ENCODE data around the gene KHNYN. TPM values are rescaled to one million over a fixed set of nuclear protein-coding genes. Genes with fewer than 3 reads are reported as not detected.

Gene KHNYN
- total and polyA plus RNA-seq, 2 of the 8 experiments (the other 6 are each of a cell fraction or from before 2014, with no cell fraction given) = 7.6 to 22.3 TPM

GRCh38 chr14:24409192-24409591 is 20.6 kb upstream of the KHNYN start:
- 91% methylated on average over 6 of the region's 6 CpGs; no CpG with 5 or more reads in 1 of the 2 experiments for WGBS, 2 experiments (ENCODE audit: extremely low coverage in 1 of 2, insufficient coverage in 1 of 2, insufficient read length in 1 of 2, insufficient replicate concordance in 2 of 2, low coverage in 1 of 2, low lambda C conversion rate in 2 of 2, missing lambda C conversion rate in 1 of 2)
- no peaks in the 10 kb centered on the region for H3K4me1 ChIP-seq (replicated peaks in 1 of 4; ENCODE audit: control insufficient read depth in 3 of 4, insufficient read depth in 4 of 4, low read length in 3 of 4)
- H3K9me3 ChIP-seq (ENCODE audit: insufficient read depth in 2 of 2, low read depth in 1 of 2, low read length in 1 of 2) = no peaks in the 10 kb centered on the region
- H2BK15ac ChIP-seq (ENCODE audit: low read length) = no peak overlapping the region
- TF ChIP-seq, protein P1, sequence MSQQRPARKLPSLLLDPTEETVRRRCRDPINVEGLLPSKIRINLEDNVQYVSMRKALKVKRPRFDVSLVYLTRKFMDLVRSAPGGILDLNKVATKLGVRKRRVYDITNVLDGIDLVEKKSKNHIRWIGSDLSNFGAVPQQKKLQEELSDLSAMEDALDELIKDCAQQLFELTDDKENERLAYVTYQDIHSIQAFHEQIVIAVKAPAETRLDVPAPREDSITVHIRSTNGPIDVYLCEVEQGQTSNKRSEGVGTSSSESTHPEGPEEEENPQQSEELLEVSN (IDR thresholded peaks at IDR 0.05) = no peak
- TF ChIP-seq TBP (IDR thresholded peaks at IDR 0.05; ENCODE audit: low read depth, low read length) (no peak), TAF7 (optimal IDR thresholded peaks at IDR 0.05; ENCODE audit: borderline replicate concordance, low read depth, low read length) (no peak), POU5F1 (IDR thresholded peaks at IDR 0.05; ENCODE audit: low read depth, low read length) (no peak), CBX8 (IDR thresholded peaks at IDR 0.05; ENCODE audit: borderline replicate concordance, low read depth, low read length) (no peak), MAFK (IDR thresholded peaks at IDR 0.05; ENCODE audit: low read depth, low read length) (no peak), ZNF274 (IDR thresholded peaks at IDR 0.05; ENCODE audit: borderline replicate concordance, extremely low read depth, low read length) (no peak), RBBP5 (IDR thresholded peaks at IDR 0.05; ENCODE audit: borderline replicate concordance, low read depth, low read length) (no peak), KDM5A (IDR thresholded peaks at IDR 0.05; ENCODE audit: low read length) (no peak), RXRA (IDR thresholded peaks at IDR 0.05; ENCODE audit: insufficient read depth, low read depth, low read length) (no peak)
- no peak overlapping the region for H3K23ac ChIP-seq (ENCODE audit: insufficient read length)
- H3K56ac ChIP-seq (replicated peaks; ENCODE audit: insufficient read length, low read depth, low read length) = no peak overlapping the region
- POLR2A ChIA-PET (ENCODE audit: partially characterized antibody) = interaction anchor here (0.9 to 5.0 kb wide), 6 partner anchors 9 to 78 kb away, joined by 3 to 25 read pairs (median 4); partner anchors contain the start of genes CBLN3 and KHNYN
- H2AK5ac ChIP-seq (ENCODE audit: low read depth, low read length) = no peak overlapping the region
- no peak overlapping the region for H3K4me3 ChIP-seq (ENCODE audit: extremely low read depth in 1 of 4, insufficient read depth in 2 of 4, low read depth in 3 of 4, low read length in 4 of 4)
- H3K27ac ChIP-seq (ENCODE audit: low read depth, low read length) = no peak overlapping the region
- no peak overlapping the region for H2BK120ac ChIP-seq (replicated peaks; ENCODE audit: low read depth, low read length)
- no peak overlapping the region for H2BK20ac ChIP-seq (ENCODE audit: low read length)
- H3K36me3 ChIP-seq (ENCODE audit: control insufficient read depth in 2 of 4, insufficient read depth in 4 of 4, low read length in 3 of 4) = peaks cover 0 to 6% (median 4%) of the 10 kb centered on the region in 4 experiments; a peak in 5 of 8 replicates
- no peaks in the 10 kb centered on the region for H3K79me2 ChIP-seq (ENCODE audit: control insufficient read depth in 1 of 2, insufficient read depth in 2 of 2, low read length in 2 of 2)
- H3K9ac ChIP-seq (replicated peaks in 1 of 4; ENCODE audit: extremely low read depth in 1 of 4, low read depth in 3 of 4, low read length in 3 of 4) = no peak overlapping the region
- peaks cover 2% of the 10 kb centered on the region; the same call in 1 of the 2 replicates for H3K23me2 ChIP-seq (ENCODE audit: low read depth, low read length)
- peaks cover 3% of the 10 kb centered on the region; the same call in 1 of the 2 replicates for H3K79me1 ChIP-seq (ENCODE audit: low read depth, low read length)
- H3K18ac ChIP-seq (ENCODE audit: extremely low read depth, low read length) = no peak overlapping the region
- no peak overlapping the region for H3K4me2 ChIP-seq (ENCODE audit: insufficient read depth in 1 of 2, low read depth in 2 of 2, low read length in 2 of 2)
- H3K14ac ChIP-seq (ENCODE audit: insufficient read length) = no peak overlapping the region
- H2BK5ac ChIP-seq (ENCODE audit: low read depth, low read length) = no peak overlapping the region
- no peak overlapping the region for H4K91ac ChIP-seq (replicated peaks; ENCODE audit: insufficient read length, low read length)
- H4K20me1 ChIP-seq (replicated peaks in 1 of 2; ENCODE audit: control insufficient read depth in 1 of 2, insufficient read depth in 2 of 2, low read length in 2 of 2) = peaks cover 0 to 2% of the 10 kb centered on the region in 2 experiments
- 0 out of 7 replicates have a peak, but pooled peaks cover 0 to 2% (median 0%) of the 10 kb centered on the region in 4 experiments for H3K27me3 ChIP-seq (replicated peaks in 1 of 4; ENCODE audit: control insufficient read depth in 3 of 4, extremely low read depth in 1 of 4, insufficient read depth in 3 of 4, low read length in 3 of 4)
- H4K8ac ChIP-seq (ENCODE audit: extremely low read depth, insufficient read depth, low read length) = no peak overlapping the region
- CTCF ChIA-PET (ENCODE audit: partially characterized antibody) = interaction anchor here (0.7 to 9.6 kb wide), 21 partner anchors 7 to 167 kb away, joined by 3 to 101 read pairs (median 5); partner anchors contain the start of genes ADCY4, CBLN3, CIDEB and KHNYN
- H2BK12ac ChIP-seq (ENCODE audit: low read depth, low read length) = no peak overlapping the region
- no peak overlapping the region for H3K4ac ChIP-seq (replicated peaks; ENCODE audit: insufficient read length, low read depth, low read length)
- DNase-seq (ENCODE audit: low read depth in 1 of 2, low spot score in 2 of 2) (no peak), FAIRE-seq (no peak)
- no peak overlapping the region for H2AFZ ChIP-seq (ENCODE audit: low read length)
- no peak overlapping the region for H4K5ac ChIP-seq (ENCODE audit: insufficient read length, low read depth, low read length)
